Measurements from ENCODE around the gene LTBP1.

- TF ChIP-seq CTCF (conservative IDR thresholded peaks at IDR 0.05; ENCODE audit: low read depth, low read length) (no peak), EZH2 (IDR thresholded peaks at IDR 0.05; ENCODE audit: borderline replicate concordance, low read depth, low read length, poor library complexity, severe bottlenecking) (no peak)
Measured at GRCh38 chr2:32901313-32901712, 45.4 kb upstream of the LTBP1 start.
